ENCODE measurements around the gene CTAG1B.

Gene CTAG1B

DNA sequence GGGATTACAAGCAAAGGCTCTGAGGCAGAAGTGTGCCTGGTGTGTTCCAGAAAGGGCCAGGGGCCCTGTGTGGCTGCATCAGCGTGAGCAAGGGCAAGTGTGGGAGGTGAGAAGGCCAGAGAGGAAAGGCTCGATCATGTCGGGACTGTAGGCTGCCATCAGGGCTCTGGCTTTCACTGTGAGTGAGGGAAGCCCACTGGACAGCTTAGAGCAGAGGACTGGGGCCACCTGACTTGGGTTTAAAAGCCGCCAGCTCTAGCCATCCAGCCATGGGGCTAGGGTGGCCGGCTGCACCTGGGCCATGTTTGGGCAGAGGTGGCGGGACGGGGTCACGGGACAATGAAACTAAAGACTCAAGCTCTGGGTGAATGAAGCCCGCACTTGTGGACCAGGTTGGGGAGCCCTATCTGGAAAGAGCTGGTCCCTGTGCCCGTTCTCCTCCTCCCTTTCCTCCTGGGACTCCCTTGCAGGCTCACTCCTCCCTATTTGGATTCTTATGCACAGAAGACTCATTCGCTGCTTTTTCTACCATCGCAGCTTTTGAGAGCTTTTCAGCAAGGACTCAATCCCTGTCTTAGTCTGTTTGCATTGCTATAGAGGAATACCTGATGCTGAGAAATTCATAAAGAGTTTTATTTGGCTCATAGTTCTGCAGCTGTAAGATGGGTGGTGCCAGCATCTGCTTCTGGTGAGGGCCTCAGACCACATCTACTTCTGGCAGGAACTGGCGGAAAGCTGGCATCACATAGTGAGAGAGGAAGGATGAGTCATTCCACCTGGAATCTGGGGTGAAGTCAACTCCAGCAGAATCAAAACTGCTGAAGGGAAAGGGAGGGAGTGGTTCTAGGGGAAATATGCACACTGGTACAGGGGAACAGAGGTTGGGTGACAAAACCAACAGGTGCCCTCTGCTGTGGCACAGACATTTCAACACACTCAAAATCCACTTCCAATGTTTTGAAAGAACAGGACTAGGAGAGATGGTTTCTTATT is 15.3 kb downstream of the CTAG1B start:
- TF ChIP-seq, protein P1, sequence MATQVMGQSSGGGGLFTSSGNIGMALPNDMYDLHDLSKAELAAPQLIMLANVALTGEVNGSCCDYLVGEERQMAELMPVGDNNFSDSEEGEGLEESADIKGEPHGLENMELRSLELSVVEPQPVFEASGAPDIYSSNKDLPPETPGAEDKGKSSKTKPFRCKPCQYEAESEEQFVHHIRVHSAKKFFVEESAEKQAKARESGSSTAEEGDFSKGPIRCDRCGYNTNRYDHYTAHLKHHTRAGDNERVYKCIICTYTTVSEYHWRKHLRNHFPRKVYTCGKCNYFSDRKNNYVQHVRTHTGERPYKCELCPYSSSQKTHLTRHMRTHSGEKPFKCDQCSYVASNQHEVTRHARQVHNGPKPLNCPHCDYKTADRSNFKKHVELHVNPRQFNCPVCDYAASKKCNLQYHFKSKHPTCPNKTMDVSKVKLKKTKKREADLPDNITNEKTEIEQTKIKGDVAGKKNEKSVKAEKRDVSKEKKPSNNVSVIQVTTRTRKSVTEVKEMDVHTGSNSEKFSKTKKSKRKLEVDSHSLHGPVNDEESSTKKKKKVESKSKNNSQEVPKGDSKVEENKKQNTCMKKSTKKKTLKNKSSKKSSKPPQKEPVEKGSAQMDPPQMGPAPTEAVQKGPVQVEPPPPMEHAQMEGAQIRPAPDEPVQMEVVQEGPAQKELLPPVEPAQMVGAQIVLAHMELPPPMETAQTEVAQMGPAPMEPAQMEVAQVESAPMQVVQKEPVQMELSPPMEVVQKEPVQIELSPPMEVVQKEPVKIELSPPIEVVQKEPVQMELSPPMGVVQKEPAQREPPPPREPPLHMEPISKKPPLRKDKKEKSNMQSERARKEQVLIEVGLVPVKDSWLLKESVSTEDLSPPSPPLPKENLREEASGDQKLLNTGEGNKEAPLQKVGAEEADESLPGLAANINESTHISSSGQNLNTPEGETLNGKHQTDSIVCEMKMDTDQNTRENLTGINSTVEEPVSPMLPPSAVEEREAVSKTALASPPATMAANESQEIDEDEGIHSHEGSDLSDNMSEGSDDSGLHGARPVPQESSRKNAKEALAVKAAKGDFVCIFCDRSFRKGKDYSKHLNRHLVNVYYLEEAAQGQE (IDR thresholded peaks at IDR 0.05; ENCODE audit: insufficient read depth in 1 of 2, low read depth in 2 of 2, low read length in 2 of 2): no peak
- TF ChIP-seq SIN3A (IDR thresholded peaks at IDR 0.05; ENCODE audit: borderline replicate concordance, insufficient read depth, low read length): no peak
- TF ChIP-seq FOXP2 (optimal IDR thresholded peaks at IDR 0.05; ENCODE audit: borderline replicate concordance, extremely low read depth, extremely low read length, insufficient read depth): no peak
- TF ChIP-seq POLR2AphosphoS5 (IDR thresholded peaks at IDR 0.05; ENCODE audit: low read depth, low read length): no peak
- no peak for TF ChIP-seq TAF1 (IDR thresholded peaks at IDR 0.05; ENCODE audit: borderline replicate concordance, insufficient read depth, low read length)

DNA sequence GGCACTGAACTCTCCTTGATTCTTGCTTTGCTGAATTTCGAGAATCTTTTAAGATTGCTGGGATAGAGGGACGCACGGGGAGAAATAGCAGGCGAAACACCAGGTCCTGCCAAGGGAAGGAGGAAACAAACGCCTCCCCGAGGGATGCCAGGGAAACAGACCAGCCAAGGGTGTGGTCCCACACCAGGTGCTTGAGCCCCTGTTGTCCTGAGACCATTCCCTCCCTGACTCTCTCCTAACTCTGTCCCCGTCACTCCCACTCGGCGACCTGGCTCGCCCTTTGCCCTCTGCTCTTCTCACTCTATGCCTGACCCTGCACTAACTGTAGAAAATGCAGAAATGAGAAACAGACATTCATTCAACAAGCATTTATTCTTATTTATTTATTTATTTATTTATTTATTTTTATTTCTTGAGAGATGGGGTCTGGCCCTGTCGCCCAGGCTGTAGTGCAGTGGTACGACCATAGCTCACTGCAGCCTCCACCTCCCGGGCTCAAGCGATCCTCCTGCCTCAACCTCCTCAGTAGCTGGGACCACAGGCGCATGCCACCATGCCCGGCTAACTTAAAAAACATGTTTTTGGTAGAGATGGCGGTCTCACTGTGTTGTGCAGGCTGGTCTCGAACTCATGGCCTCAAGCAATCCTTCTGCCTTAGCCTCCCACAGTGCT is 16.2 kb downstream of the CTAG1B start:
- TF ChIP-seq, protein P1 (IDR thresholded peaks at IDR 0.05; ENCODE audit: insufficient read depth in 1 of 2, low read depth in 2 of 2, low read length in 2 of 2): no peak
- TF ChIP-seq FOXP2 (optimal IDR thresholded peaks at IDR 0.05; ENCODE audit: borderline replicate concordance, extremely low read depth, extremely low read length, insufficient read depth) (no peak), SIN3A (IDR thresholded peaks at IDR 0.05; ENCODE audit: borderline replicate concordance, insufficient read depth, low read length) (no peak), TAF1 (IDR thresholded peaks at IDR 0.05; ENCODE audit: borderline replicate concordance, insufficient read depth, low read length) (no peak), POLR2AphosphoS5 (IDR thresholded peaks at IDR 0.05; ENCODE audit: low read depth, low read length) (no peak)

DNA sequence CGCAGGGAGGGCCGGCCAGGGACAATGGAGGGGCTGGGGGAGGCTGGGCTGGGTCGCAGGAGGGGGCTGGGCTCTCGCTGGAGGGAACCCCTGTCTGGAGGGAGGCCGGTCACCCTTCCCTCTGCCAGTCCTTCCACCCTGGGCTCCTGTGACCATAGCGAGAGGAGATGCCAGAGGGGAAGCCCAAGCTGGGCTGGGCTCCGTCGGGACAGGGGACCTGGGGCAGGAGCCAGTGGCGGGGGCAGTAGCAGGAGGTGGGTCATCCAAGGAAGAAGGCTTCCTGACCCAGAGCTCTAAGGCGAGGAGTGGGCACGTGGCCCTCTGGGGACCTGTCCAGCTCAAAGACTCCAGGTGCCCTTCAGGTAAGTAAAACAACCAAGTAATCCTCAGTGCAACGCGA is 16.9 kb downstream of the CTAG1B start:
- TF ChIP-seq FOXP2 (optimal IDR thresholded peaks at IDR 0.05; ENCODE audit: borderline replicate concordance, extremely low read depth, extremely low read length, insufficient read depth) (no peak), TAF1 (IDR thresholded peaks at IDR 0.05; ENCODE audit: borderline replicate concordance, insufficient read depth, low read length) (no peak), POLR2AphosphoS5 (IDR thresholded peaks at IDR 0.05; ENCODE audit: low read depth, low read length) (no peak), SIN3A (IDR thresholded peaks at IDR 0.05; ENCODE audit: borderline replicate concordance, insufficient read depth, low read length) (no peak)
- TF ChIP-seq, protein P1 (IDR thresholded peaks at IDR 0.05; ENCODE audit: insufficient read depth in 1 of 2, low read depth in 2 of 2, low read length in 2 of 2): no peak

DNA sequence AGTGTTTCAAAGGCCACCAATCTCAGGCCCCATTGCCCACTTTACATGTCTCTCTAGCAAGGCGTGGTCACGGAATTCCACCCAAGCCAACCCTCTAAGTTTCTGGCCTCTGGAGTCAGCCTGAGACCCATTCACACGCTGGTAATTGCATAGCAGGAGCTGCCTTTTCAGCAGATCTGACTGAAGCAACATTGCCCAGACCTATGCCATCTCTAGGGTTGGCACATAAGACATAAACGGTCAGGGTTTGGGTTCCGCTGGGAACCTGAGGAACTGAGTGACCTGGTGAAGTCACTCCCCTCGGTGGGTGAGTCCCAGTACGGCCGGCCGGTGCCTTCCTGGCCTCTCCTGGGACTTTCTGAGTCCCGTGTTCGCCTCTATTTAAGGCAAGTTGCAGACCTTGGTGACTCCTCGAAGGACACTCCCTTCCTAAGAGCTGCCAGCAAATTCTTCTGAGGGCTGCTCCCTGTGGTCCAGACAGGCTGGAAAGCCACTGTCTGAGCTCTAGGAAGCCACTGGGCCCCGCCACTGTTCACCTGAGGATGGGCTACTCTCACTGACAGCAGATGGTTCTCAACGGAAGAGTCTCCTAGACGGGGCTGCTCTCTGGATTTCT is 18.2 kb downstream of the CTAG1B start:
- TF ChIP-seq POLR2AphosphoS5 (IDR thresholded peaks at IDR 0.05; ENCODE audit: low read depth, low read length): no peak

DNA sequence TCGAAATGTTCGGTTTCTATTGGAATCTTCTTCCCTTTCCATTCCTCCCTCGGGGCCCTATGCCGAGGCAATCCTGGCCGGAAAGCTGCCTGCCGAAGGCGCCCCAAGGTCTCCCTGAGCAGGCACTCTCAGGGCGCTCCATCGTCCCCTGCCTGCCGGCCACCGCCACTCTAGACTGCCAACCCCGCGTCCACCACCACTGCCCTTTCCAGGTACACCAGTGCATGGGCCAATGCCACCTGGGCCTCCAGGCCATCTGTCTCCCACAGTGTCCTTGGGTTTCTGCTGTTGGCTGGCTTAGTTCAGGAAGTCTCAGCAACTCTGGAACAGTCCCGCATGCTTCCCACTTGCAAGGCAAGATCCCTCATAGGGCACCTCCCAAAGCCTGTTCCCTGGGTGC is 19.6 kb downstream of the CTAG1B start:
- TF ChIP-seq TAF1 (IDR thresholded peaks at IDR 0.05; ENCODE audit: borderline replicate concordance, insufficient read depth, low read length) (no peak), FOXP2 (optimal IDR thresholded peaks at IDR 0.05; ENCODE audit: borderline replicate concordance, extremely low read depth, extremely low read length, insufficient read depth) (no peak), POLR2AphosphoS5 (IDR thresholded peaks at IDR 0.05; ENCODE audit: low read depth, low read length) (no peak), SIN3A (IDR thresholded peaks at IDR 0.05; ENCODE audit: borderline replicate concordance, insufficient read depth, low read length) (no peak)
- TF ChIP-seq, protein P1 (IDR thresholded peaks at IDR 0.05; ENCODE audit: insufficient read depth in 1 of 2, low read depth in 2 of 2, low read length in 2 of 2): no peak
